Bronchial epithelial cell (primary cell): ENCODE data around the gene APBA3. TPM values are rescaled to one million over a fixed set of nuclear protein-coding genes. Genes with fewer than 3 reads are reported as not detected.

Experiments
- DNase-seq: peaks from one replicate; pipeline ENCODE4 v3.0.0-alpha.2; 2010; ENCODE audit warnings: low read depth
- FAIRE-seq: peaks from 2 replicates; lab custom pipeline; 2011; peaks lifted over from hg19 to GRCh38; lab: Jason Lieb, UNC
- H3K27me3 ChIP-seq: 2 replicates; pipeline ENCODE4 v1.5.1; 2011; ENCODE audit warnings: low read length; ENCODE audit not compliant: control insufficient read depth, insufficient read depth
- H3K36me3 ChIP-seq: 2 replicates; pipeline ENCODE4 v1.5.1; 2011; ENCODE audit warnings: low read length; ENCODE audit not compliant: control insufficient read depth, insufficient read depth
- H3K4me3 ChIP-seq: 2 replicates; pipeline ENCODE4 v1.5.1; 2011; ENCODE audit warnings: mild to moderate bottlenecking, low read depth, low read length, control low read depth
- CTCF ChIP-seq: IDR thresholded peaks from 2 replicates; pipeline ENCODE4 v1.5.1; 2011; ENCODE audit warnings: mild to moderate bottlenecking, moderate library complexity, low read length, control low read depth, inconsistent platforms; ENCODE audit not compliant: insufficient read depth, severe bottlenecking
- total RNA-seq: library from RNA; depleted of rRNA; stranded (reverse); fragments of >200 nt; gene quantifications from 2 replicates; pipeline ENCODE4 v1.2.1, GENCODE V29; 2014

The APBA3 gene
- total RNA-seq, 1 donor from 2014 or later: 11.3 TPM

GRCh38 chr19:3743486-3743885, 18.0 kb downstream of the APBA3 start:
- Histone ChIP-seq H3K36me3 (no peaks in the 10 kb centered on the region), H3K4me3 (no peak overlapping the region), H3K27me3 (no peaks in the 10 kb centered on the region)
- TF ChIP-seq CTCF: no peak
- FAIRE-seq (peak; percentile 50), DNase-seq (no peak)

GRCh38 chr19:3740431-3740830, 21.1 kb downstream of the APBA3 start:
- Histone ChIP-seq H3K27me3 (no peaks in the 10 kb centered on the region), H3K36me3 (no peaks in the 10 kb centered on the region), H3K4me3 (no peak overlapping the region)
- DNase-seq (no peak), FAIRE-seq (no peak)
- TF ChIP-seq CTCF: no peak

GRCh38 chr19:3738477-3739220, 22.8 kb downstream of the APBA3 start:
- TF ChIP-seq CTCF: no peak
- FAIRE-seq (no peak), DNase-seq (no peak)
- Histone ChIP-seq H3K36me3 (no peaks in the 10 kb centered on the region), H3K4me3 (no peak overlapping the region), H3K27me3 (no peaks in the 10 kb centered on the region)

GRCh38 chr19:3737487-3738205, 23.8 kb downstream of the APBA3 start:
- H3K27me3 ChIP-seq: no peaks in the 10 kb centered on the region

GRCh38 chr19:3736106-3736724, 25.3 kb downstream of the APBA3 start:
- no peak for TF ChIP-seq CTCF
- FAIRE-seq (no peak), DNase-seq (no peak)
- no peaks in the 10 kb centered on the region for H3K36me3 ChIP-seq
- no peaks in the 10 kb centered on the region for H3K27me3 ChIP-seq
- no peak overlapping the region for H3K4me3 ChIP-seq

More at GRCh38 chr19:3737487-3738205, 23.8 kb downstream of the APBA3 start:
- Histone ChIP-seq H3K36me3 (no peaks in the 10 kb centered on the region), H3K4me3 (no peak overlapping the region)
- peak; percentile 18 for FAIRE-seq
- no peak for DNase-seq
- no peak for TF ChIP-seq CTCF
